ENCODE measurements around the gene SLC26A11.
A peak's percentile ranks its signal among the peaks of the same experiment; 100 is the strongest.

SLC26A11 gene

GRCh38 chr17:80220054-80220735 is at the start of gene SLC26A11, which contains the start of gene SGSH:
SLC26A11 (plus strand) TSS chr17:80220427; CDS start chr17:80221561, 1,134 bp downstream.
SGSH (minus strand) TSS chr17:80220333; CDS start chr17:80220313, 20 bp downstream.
- Histone ChIP-seq H3K4me3 (ENCODE audit: severe bottlenecking) (peak within 1 kb of the TSS; percentile 77), H3K36me3 (ENCODE audit: low read depth) (peaks cover 5% of the 10 kb centered on the region; the same call in 1 of the 2 replicates), H3K27ac (ENCODE audit: poor library complexity, severe bottlenecking) (peak within 1 kb of the TSS; percentile 61), H3K4me1 (ENCODE audit: insufficient read depth, poor library complexity, severe bottlenecking) (no peaks in the 10 kb centered on the region), H3K27me3 (ENCODE audit: insufficient read depth, poor library complexity, severe bottlenecking) (no peaks in the 10 kb centered on the region), H3K9me3 (ENCODE audit: severe bottlenecking) (no peaks in the 10 kb centered on the region)
- DNase-seq (ENCODE audit: low spot score) (no peak), ATAC-seq (ENCODE audit: low read depth) (peak; percentile 83)
- no peak for TF ChIP-seq CTCF (IDR thresholded peaks at IDR 0.05; ENCODE audit: poor library complexity, severe bottlenecking)

- Histone ChIP-seq H3K9me3 (ENCODE audit: severe bottlenecking) (no peaks in the 10 kb centered on the region), H3K27ac (ENCODE audit: poor library complexity, severe bottlenecking) (no peak overlapping the region), H3K36me3 (ENCODE audit: low read depth) (no peaks in the 10 kb centered on the region), H3K4me1 (ENCODE audit: insufficient read depth, poor library complexity, severe bottlenecking) (no peaks in the 10 kb centered on the region), H3K27me3 (ENCODE audit: insufficient read depth, poor library complexity, severe bottlenecking) (no peaks in the 10 kb centered on the region), H3K4me3 (ENCODE audit: severe bottlenecking) (no peak overlapping the region)
- no peak for TF ChIP-seq CTCF (IDR thresholded peaks at IDR 0.05; ENCODE audit: poor library complexity, severe bottlenecking)
- DNase-seq (ENCODE audit: low spot score), result no peak
- ATAC-seq (ENCODE audit: low read depth), result no peak
Observed at GRCh38 chr17:80171681-80172080, 48.5 kb upstream of the SLC26A11 start.

GRCh38 chr17:80173126-80173525 is 47.1 kb upstream of the SLC26A11 start:
- Histone ChIP-seq H3K4me3 (ENCODE audit: severe bottlenecking) (no peak overlapping the region), H3K27me3 (ENCODE audit: insufficient read depth, poor library complexity, severe bottlenecking) (no peaks in the 10 kb centered on the region), H3K27ac (ENCODE audit: poor library complexity, severe bottlenecking) (no peak overlapping the region), H3K4me1 (ENCODE audit: insufficient read depth, poor library complexity, severe bottlenecking) (no peaks in the 10 kb centered on the region), H3K9me3 (ENCODE audit: severe bottlenecking) (no peaks in the 10 kb centered on the region), H3K36me3 (ENCODE audit: low read depth) (no peaks in the 10 kb centered on the region)
- TF ChIP-seq CTCF (IDR thresholded peaks at IDR 0.05; ENCODE audit: poor library complexity, severe bottlenecking), result no peak
- no peak for ATAC-seq (ENCODE audit: low read depth)
- DNase-seq (ENCODE audit: low spot score), result no peak

GRCh38 chr17:80173916-80174315 is 46.3 kb upstream of the SLC26A11 start:
- no peak for TF ChIP-seq CTCF (IDR thresholded peaks at IDR 0.05; ENCODE audit: poor library complexity, severe bottlenecking)
- Histone ChIP-seq H3K27ac (ENCODE audit: poor library complexity, severe bottlenecking) (no peak overlapping the region), H3K36me3 (ENCODE audit: low read depth) (no peaks in the 10 kb centered on the region), H3K4me3 (ENCODE audit: severe bottlenecking) (no peak overlapping the region), H3K27me3 (ENCODE audit: insufficient read depth, poor library complexity, severe bottlenecking) (no peaks in the 10 kb centered on the region), H3K9me3 (ENCODE audit: severe bottlenecking) (no peaks in the 10 kb centered on the region), H3K4me1 (ENCODE audit: insufficient read depth, poor library complexity, severe bottlenecking) (no peaks in the 10 kb centered on the region)
- no peak for DNase-seq (ENCODE audit: low spot score)
- ATAC-seq (ENCODE audit: low read depth), result no peak

- Histone ChIP-seq H3K27me3 (ENCODE audit: insufficient read depth, poor library complexity, severe bottlenecking) (no peaks in the 10 kb centered on the region), H3K4me3 (ENCODE audit: severe bottlenecking) (no peak overlapping the region), H3K27ac (ENCODE audit: poor library complexity, severe bottlenecking) (no peak overlapping the region), H3K36me3 (ENCODE audit: low read depth) (no peaks in the 10 kb centered on the region), H3K9me3 (ENCODE audit: severe bottlenecking) (no peaks in the 10 kb centered on the region), H3K4me1 (ENCODE audit: insufficient read depth, poor library complexity, severe bottlenecking) (no peaks in the 10 kb centered on the region)
- no peak for TF ChIP-seq CTCF (IDR thresholded peaks at IDR 0.05; ENCODE audit: poor library complexity, severe bottlenecking)
- ATAC-seq (ENCODE audit: low read depth) (no peak), DNase-seq (ENCODE audit: low spot score) (no peak)
Observed at GRCh38 chr17:80176757-80177156, 43.5 kb upstream of the SLC26A11 start.

Data from RWPE2 (cell line).